ENCODE measurements around the gene HGF.

The HGF gene

DNA sequence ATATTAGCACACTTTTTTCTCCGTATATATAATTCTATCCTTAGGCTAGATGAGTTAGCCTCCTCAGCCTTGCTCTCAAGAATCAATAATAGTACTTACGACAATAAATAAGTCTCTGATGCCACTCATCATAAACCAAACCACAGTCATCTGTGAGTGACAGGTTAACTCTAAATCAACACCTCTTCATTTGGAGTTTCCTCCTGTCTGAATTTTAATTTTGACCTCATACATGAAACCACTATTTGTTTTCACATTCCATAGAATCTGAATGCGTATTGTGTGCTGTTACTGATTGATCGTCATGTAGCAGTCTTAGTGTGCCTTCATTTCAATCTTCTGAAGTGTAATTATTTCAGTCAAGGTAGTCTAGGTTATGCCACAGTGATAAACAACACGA, 85.8 kb downstream of the HGF start:
- peak overlapping the region in 2 of 3 experiments; percentile 82 to 83 for H3K27ac Mint-ChIP-seq

DNA sequence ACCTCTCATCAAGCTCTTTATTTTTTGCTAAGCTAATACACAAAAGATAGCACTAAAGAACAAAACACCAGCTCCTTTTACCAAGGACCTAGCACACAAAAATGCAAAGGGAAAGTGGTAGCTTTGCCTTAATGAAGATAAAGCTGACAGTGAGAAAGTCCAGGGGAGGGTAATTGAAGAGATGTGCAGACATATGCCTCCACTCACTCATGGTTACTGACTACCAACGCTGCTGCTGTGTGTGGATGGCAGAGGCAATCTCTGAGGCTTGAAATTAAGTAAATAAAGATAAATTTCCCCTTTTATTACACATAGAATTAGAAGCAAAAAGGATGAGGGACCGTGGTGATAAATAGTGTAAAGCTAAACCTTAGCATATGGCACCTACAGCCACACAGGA, 87.0 kb downstream of the HGF start:
- Mint-ChIP-seq H3K27ac (no peak overlapping the region), H3K36me3 (ENCODE audit: low read depth) (no peaks in the 10 kb centered on the region), H3K27me3 (ENCODE audit: low read depth) (no peaks in the 10 kb centered on the region), H3K4me3 (no peak overlapping the region), H3K4me1 (peaks cover 18% of the 10 kb centered on the region), H3K9me3 (no peaks in the 10 kb centered on the region)
- TF ChIP-seq, protein P1, sequence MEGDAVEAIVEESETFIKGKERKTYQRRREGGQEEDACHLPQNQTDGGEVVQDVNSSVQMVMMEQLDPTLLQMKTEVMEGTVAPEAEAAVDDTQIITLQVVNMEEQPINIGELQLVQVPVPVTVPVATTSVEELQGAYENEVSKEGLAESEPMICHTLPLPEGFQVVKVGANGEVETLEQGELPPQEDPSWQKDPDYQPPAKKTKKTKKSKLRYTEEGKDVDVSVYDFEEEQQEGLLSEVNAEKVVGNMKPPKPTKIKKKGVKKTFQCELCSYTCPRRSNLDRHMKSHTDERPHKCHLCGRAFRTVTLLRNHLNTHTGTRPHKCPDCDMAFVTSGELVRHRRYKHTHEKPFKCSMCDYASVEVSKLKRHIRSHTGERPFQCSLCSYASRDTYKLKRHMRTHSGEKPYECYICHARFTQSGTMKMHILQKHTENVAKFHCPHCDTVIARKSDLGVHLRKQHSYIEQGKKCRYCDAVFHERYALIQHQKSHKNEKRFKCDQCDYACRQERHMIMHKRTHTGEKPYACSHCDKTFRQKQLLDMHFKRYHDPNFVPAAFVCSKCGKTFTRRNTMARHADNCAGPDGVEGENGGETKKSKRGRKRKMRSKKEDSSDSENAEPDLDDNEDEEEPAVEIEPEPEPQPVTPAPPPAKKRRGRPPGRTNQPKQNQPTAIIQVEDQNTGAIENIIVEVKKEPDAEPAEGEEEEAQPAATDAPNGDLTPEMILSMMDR (IDR thresholded peaks at IDR 0.05; ENCODE audit: unreplicated experiment in 3 of 3) = no peak

More for the DNA sequence above, 85.8 kb downstream of the HGF start:
- TF ChIP-seq, protein P1 (IDR thresholded peaks at IDR 0.05; ENCODE audit: unreplicated experiment in 3 of 3) = no peak
- H3K36me3 Mint-ChIP-seq (ENCODE audit: low read depth) = no peaks in the 10 kb centered on the region
- H3K9me3 Mint-ChIP-seq = no peaks in the 10 kb centered on the region
- no peaks in the 10 kb centered on the region for H3K27me3 Mint-ChIP-seq (ENCODE audit: low read depth)
- peaks cover 24% of the 10 kb centered on the region for H3K4me1 Mint-ChIP-seq
- H3K4me3 Mint-ChIP-seq = no peak overlapping the region

DNA sequence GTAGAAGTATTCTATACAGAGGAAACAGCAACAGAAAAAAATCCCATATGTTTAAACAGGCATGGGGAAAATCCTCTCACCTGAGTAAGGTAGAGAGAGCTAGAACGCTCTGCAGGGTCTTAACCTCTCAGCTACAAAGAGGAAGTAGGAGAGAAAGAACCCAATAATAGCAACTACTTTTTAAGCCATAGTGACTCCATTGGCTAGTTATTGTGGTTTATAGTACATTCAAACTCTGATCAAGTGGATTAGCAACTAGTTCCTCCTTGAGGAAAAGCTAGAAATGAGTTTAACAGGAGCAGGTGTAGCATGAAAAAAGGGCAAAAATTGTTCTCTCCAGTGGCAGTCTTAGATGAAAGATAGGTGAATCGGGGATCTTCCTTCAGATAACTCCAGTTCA, 89.7 kb downstream of the HGF start:
- no peaks in the 10 kb centered on the region for H3K36me3 Mint-ChIP-seq (ENCODE audit: low read depth)
- no peaks in the 10 kb centered on the region for H3K9me3 Mint-ChIP-seq
- H3K27me3 Mint-ChIP-seq (ENCODE audit: low read depth) = no peaks in the 10 kb centered on the region
- peaks cover 14% of the 10 kb centered on the region for H3K4me1 Mint-ChIP-seq
- no peak overlapping the region for H3K4me3 Mint-ChIP-seq
- H3K27ac Mint-ChIP-seq = peak overlapping the region in 1 of 3 experiments; percentile 6
- TF ChIP-seq, protein P1 (IDR thresholded peaks at IDR 0.05; ENCODE audit: unreplicated experiment in 3 of 3) = no peak

DNA sequence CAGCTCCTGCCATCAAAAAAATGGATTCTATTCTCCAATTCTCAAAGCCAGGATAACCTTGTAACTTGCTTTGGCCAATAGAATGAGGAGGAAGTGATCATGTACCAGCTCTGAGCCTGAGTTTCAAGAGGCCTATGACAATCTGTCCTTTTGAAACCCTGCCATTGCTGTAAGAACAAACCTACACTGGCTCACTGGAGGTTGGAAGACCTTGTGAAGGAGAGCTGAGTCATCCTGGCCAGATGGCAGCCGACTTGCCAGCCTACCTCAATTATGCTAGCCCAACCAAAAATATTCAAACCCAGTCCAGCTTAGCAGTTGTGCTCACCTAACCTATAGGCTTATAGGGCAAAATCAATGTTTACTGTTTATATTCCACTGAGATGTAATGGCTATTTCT, 93.0 kb downstream of the HGF start:
- Mint-ChIP-seq H3K4me1 (peaks cover 8% of the 10 kb centered on the region), H3K9me3 (no peaks in the 10 kb centered on the region), H3K27me3 (ENCODE audit: low read depth) (no peaks in the 10 kb centered on the region), H3K27ac (no peak overlapping the region), H3K4me3 (no peak overlapping the region), H3K36me3 (ENCODE audit: low read depth) (no peaks in the 10 kb centered on the region)
- TF ChIP-seq, protein P1 (IDR thresholded peaks at IDR 0.05; ENCODE audit: unreplicated experiment in 3 of 3) = no peak

DNA sequence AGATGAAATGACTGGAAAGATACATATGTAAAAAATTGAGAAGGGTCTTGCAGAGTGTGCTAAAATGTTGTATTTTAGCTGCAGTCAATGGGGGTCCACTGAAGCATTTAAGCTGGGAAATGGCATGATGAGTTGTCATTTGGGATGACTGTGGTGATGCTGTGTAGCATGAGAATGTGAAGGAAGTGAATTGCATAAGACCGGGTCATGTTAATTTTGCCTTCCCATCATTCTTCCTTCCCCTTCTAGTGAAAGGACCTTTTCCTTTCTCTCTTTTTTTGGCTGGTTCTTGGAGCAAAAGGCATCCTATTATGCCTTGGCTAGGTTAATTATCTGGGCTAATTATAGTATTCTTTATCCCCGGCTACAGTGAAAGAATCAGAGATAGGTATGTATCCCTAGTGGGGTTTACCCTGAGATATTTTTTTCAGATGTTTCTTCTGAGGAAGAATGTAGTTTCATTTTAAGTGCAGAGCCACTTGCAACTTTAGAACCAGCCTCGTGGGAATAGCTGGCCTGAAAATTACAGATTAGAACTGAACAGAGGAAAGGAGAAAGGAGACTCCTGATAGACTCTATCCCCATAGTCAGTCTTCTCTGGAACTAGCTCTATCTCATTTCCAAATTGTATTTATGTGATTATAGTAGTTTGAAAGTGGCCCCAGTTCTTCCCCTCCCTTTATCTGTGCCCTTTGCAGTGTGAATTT, 93.6 kb downstream of the HGF start:
- no peaks in the 10 kb centered on the region for H3K36me3 Mint-ChIP-seq (ENCODE audit: low read depth)
- H3K27me3 Mint-ChIP-seq (ENCODE audit: low read depth) = no peaks in the 10 kb centered on the region
- H3K4me3 Mint-ChIP-seq = no peak overlapping the region
- H3K9me3 Mint-ChIP-seq = no peaks in the 10 kb centered on the region
- TF ChIP-seq, protein P1 (IDR thresholded peaks at IDR 0.05; ENCODE audit: unreplicated experiment in 3 of 3) = no peak
- peaks cover 8% of the 10 kb centered on the region for H3K4me1 Mint-ChIP-seq
- no peak overlapping the region for H3K27ac Mint-ChIP-seq

DNA sequence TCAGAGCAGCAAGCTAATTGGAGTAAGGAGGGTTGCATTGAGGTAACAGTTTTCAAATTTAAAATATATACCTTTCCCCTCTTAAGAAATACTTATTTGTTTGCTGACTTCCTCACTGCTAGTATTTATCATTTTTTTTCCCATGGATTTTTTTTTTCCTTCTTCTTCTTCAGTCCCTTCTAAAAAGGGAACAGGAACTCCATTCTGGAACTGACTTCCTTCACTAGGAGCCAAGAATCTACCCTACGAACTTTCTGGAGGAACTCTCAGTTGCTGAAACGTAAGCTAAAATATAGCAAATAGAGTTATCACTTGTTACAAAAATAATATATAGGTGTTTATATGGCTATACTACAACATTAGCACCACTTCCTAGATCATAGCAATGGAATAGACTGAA, 95.4 kb downstream of the HGF start:
- TF ChIP-seq, protein P1 (IDR thresholded peaks at IDR 0.05; ENCODE audit: unreplicated experiment in 3 of 3) = no peak
- Mint-ChIP-seq H3K4me3 (no peak overlapping the region), H3K4me1 (peaks cover 3% of the 10 kb centered on the region), H3K36me3 (ENCODE audit: low read depth) (no peaks in the 10 kb centered on the region), H3K27ac (peak overlapping the region in 1 of 3 experiments; percentile 23), H3K27me3 (ENCODE audit: low read depth) (no peaks in the 10 kb centered on the region), H3K9me3 (peaks cover 4% of the 10 kb centered on the region)
